SHP77 (cell line): ENCODE data around the gene ATAD3A.

Source experiments
- DNase-seq, 2 experiments: peaks; one replicate each; lab custom pipeline; 2025; lab: John Stamatoyannopoulos, UW

Gene ATAD3A

DNA sequence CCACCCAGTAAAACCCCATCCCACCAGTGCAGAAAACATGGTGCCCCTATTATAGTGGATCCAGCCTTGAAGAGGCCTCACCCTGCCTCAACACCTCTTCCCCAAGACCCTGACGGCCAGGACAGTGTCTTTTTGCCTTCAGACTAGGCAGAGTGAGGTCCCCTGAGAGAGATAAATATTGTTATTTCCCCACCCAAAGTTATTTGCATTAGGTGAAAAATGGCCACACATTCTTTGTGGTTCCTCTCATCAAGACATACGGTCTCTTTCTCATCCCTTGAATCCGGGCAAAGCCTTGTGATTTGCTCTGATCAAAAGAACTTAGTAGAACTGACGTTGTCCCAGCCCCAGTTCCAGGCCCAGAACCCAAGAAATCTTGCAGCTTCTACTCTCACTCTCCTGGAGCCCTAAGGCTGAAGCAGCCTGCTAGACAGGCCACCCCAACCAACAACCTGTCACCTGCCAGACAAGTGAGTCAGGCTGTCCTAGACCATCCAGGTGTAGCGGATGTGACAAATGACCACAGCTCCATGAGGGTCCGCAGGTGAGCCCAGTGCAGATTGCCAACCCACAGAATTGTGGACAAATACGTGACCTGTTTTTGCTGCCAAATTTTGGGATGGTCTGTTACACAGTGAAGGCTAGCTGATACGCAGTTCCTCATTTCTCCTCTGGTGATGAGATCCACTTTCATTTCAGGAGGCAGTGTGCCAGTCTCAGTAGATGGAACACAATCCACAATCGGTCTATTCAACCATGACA, 70.8 kb downstream of the ATAD3A start:
- DNase-seq, result no peak

DNA sequence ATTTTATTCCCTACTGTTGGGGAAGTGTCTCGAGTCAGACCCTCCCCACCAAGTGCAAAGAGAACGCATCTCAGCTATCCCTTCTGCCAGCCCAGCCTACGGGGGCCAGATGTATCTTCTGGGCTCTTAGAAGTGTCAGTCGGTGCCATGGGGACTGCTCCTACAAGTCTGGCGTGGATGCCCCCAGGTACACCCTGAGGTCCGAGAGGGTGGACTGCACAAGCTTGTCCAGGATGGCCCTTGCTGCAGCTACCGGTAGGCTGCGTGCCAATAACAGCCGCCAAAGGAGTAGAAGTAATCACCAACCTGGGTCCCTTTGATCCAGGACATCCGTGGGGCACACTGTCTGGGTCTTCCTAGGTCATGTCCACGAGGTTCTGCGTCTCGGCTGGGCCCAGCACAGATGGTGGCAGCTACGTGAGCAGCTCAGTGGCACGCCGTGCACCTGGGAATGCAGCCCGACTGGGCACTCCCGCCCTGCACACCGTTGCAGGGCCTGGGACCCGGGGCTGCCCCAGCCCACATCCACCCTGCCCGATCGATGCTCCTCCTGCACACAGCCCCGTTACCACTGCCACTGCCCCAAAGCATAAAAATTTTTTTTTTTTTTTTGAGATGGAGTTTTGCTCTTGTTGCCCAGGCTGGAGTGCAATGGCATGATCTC, 71.5 kb downstream of the ATAD3A start:
- no peak for DNase-seq
